B cell (primary cell): ENCODE data around the gene AEN. TPM values are rescaled to one million over a fixed set of nuclear protein-coding genes. Genes with fewer than 3 reads are reported as not detected.

Source experiments
- ATAC-seq: fragments of 200-7000 bp; cut with Tn5 transposase; one replicate; pipeline ENCODE4 v1.10.0; 2021; ENCODE audit warnings: low read depth, mild to moderate bottlenecking, moderate number of reproducible peaks, moderate library complexity
- CTCF ChIA-PET: fragments of 350-600 bp; sonication (Branson Sonifier 250); formaldehyde crosslinking; loops from one replicate; lab custom pipeline; 2021; ENCODE audit warnings: antibody characterized with exemption, inconsistent platforms; lab: Charles Lee
- POLR2A ChIA-PET: fragments of 350-600 bp; sonication (Branson Sonifier 250); formaldehyde crosslinking; loops from one replicate; lab custom pipeline; 2021; ENCODE audit warnings: antibody characterized with exemption; lab: Charles Lee
- DNase-seq: peaks from one replicate; pipeline ENCODE4 v3.0.0; 2013
- H2AFZ ChIP-seq: 2 replicates; pipeline ENCODE4 v1.6.1; 2012; ENCODE audit warnings: mild to moderate bottlenecking, low read depth, low read length; ENCODE audit not compliant: insufficient read depth, poor library complexity, severe bottlenecking
- H3K27ac ChIP-seq, 2 donors: 1 replicate in 1 of 2; 2 replicates in 1 of 2; pipeline ENCODE4 v1.5.1; 2012 to 2013; ENCODE audit warnings: low read length in 2 of 2, mild to moderate bottlenecking in 2 of 2, moderate library complexity in 1 of 2
- H3K27me3 ChIP-seq, 4 experiments: fragments of 200-600 bp in 1 of 4; sonication (generic) in 1 of 4; replicated peaks in 1 of 4; 1 replicate in 2 of 4; 2 replicates in 2 of 4; pipeline versions ENCODE4 v1.6.1 to v1.7.0; 2013 to 2016; ENCODE audit warnings: low read length in 3 of 4, mild to moderate bottlenecking in 2 of 4, mixed read lengths in 1 of 4, moderate library complexity in 1 of 4; ENCODE audit not compliant: insufficient read depth in 4 of 4, control insufficient read depth in 3 of 4; ENCODE audit errors: control extremely low read depth in 1 of 4
- H3K36me3 ChIP-seq, 2 experiments: replicated peaks in 1 of 2; 1 replicate in 1 of 2; 2 replicates in 1 of 2; pipeline versions ENCODE4 v1.6.1 to v1.7.1; 2013; ENCODE audit warnings: low read length in 1 of 2; ENCODE audit not compliant: insufficient read depth in 2 of 2, control insufficient read depth in 1 of 2; ENCODE audit errors: control extremely low read depth in 1 of 2, extremely low read depth in 1 of 2
- H3K4me1 ChIP-seq, 2 donors: fragments of 200-600 bp in 1 of 2; sonication (generic) in 1 of 2; 1 replicate in 1 of 2; 2 replicates in 1 of 2; pipeline versions ENCODE4 v1.5.1 to v1.6.1; 2013 to 2017; ENCODE audit warnings: low read length in 2 of 2; ENCODE audit not compliant: control insufficient read depth in 2 of 2, insufficient read depth in 2 of 2
- H3K4me2 ChIP-seq: replicated peaks from 2 replicates; pipeline ENCODE3; 2012; ENCODE audit warnings: mild to moderate bottlenecking, low read depth, low read length; ENCODE audit not compliant: poor library complexity, severe bottlenecking
- H3K4me3 ChIP-seq, 5 experiments: fragments of 200-600 bp in 1 of 5; sonication (generic) in 1 of 5; 1 replicate in 3 of 5; 2 replicates in 2 of 5; pipeline versions ENCODE4 v1.5.1 to v1.7.0; 2011 to 2016; ENCODE audit warnings: low read length in 4 of 5, mild to moderate bottlenecking in 4 of 5, low read depth in 2 of 5, control low read depth in 1 of 5, moderate library complexity in 1 of 5; ENCODE audit not compliant: insufficient read depth in 1 of 5; ENCODE audit errors: control extremely low read depth in 1 of 5, extremely low read depth in 1 of 5
- H3K79me2 ChIP-seq: fragments of 200-600 bp; sonication (generic); one replicate; pipeline ENCODE4 v1.6.0; 2016; ENCODE audit warnings: low read length; ENCODE audit not compliant: control insufficient read depth, insufficient read depth
- H3K9ac ChIP-seq: fragments of 200-600 bp; sonication (generic); 2 replicates; pipeline ENCODE4 v1.6.1; 2017; ENCODE audit warnings: mild to moderate bottlenecking, low read length, moderate library complexity
- H3K9me3 ChIP-seq, 3 donors: one replicate each; pipeline versions ENCODE4 v1.6.1 to v1.7.1; 2013; ENCODE audit warnings: low read length in 2 of 3; ENCODE audit not compliant: control insufficient read depth in 2 of 3, insufficient read depth in 1 of 3; ENCODE audit errors: control extremely low read depth in 1 of 3
- H4K20me1 ChIP-seq: 2 replicates; pipeline ENCODE4 v1.6.0; 2012; ENCODE audit warnings: mild to moderate bottlenecking, low read length; ENCODE audit not compliant: insufficient read depth, control insufficient read depth, poor library complexity, severe bottlenecking
- H3K27ac Mint-ChIP-seq: one replicate; pipeline ENCODE4 v1.8.0; 2021; ENCODE audit warnings: mixed read lengths
- H3K27me3 Mint-ChIP-seq: one replicate; pipeline ENCODE4 v1.8.0; 2021; ENCODE audit warnings: mixed read lengths
- H3K4me1 Mint-ChIP-seq: one replicate; pipeline ENCODE4 v1.8.0; 2021; ENCODE audit warnings: mixed read lengths
- H3K4me3 Mint-ChIP-seq: one replicate; pipeline ENCODE4 v1.8.0; 2021; ENCODE audit warnings: mixed read lengths
- H3K9me3 Mint-ChIP-seq: one replicate; pipeline ENCODE4 v1.8.0; 2022; ENCODE audit warnings: mixed read lengths; ENCODE audit not compliant: insufficient read depth
- CTCF ChIP-seq: fragments of 200-600 bp; IDR thresholded peaks from one replicate; pipeline ENCODE4 v1.8.0; 2022; ENCODE audit warnings: antibody characterized with exemption, mild to moderate bottlenecking
- EZH2 ChIP-seq: IDR thresholded peaks from 2 replicates; pipeline ENCODE4 v1.6.1; 2012; ENCODE audit warnings: borderline replicate concordance, low read depth, mild to moderate bottlenecking, moderate library complexity, low read length; ENCODE audit not compliant: insufficient read depth, poor library complexity, severe bottlenecking
- WGBS: methylation state at CpG from one replicate; pipeline ENCODE4 v1.1.5; 2013; ENCODE audit warnings: missing lambda C conversion rate; ENCODE audit not compliant: insufficient coverage; 5-methylcytosine and 5-hydroxymethylcytosine counted together
- intact Hi-C: fragments of 100-400 bp; cut with micrococcal nuclease; formaldehyde crosslinking; loops from one replicate; pipeline ENCODE4 v1.10.0; 2022
- polyA plus RNA-seq: library from polyadenylated mRNA; depleted of rRNA; stranded (reverse); fragments of >200 nt; gene quantifications from 2 replicates; pipeline ENCODE4 v1.2.3, GENCODE V29; 2012
- total RNA-seq, 2 donors: library from RNA; stranded (reverse); fragments of 120-200 nt in 1 of 2; gene quantifications; 1 replicate in 1 of 2; 2 replicates in 1 of 2; pipeline versions ENCODE4 v1.2.3 to v1.2.4, GENCODE V29; 2013 to 2022

Gene AEN
- total and polyA plus RNA-seq, 2 donors (not counting 1 experiment from before 2014, with no cell fraction given), result 18.5 to 42.9 TPM

DNA sequence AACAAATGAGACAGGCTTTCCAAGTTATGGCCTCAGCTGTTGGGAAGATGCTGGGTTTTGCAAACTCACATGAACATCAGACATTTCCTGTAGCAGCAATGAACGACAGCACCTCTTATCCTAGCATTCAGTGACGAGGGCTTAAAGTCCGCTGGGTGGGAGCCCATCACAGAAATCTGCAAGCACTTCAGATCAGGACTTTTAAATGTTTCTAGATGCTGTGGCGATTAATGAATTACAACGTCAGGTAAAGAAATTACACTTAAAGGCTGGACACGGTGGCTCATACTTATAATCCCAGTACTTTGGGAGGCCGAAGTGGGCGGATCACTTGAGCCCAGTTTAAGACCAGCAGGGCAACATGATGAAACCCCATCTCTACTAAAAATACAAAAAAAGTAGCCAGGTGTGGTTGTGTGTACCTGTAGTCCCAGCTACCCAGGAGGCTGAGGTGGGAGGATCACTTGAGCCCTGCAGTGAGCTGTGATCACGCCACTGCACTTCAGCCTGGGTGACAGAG is 3.9 kb downstream of the AEN start:
- ATAC-seq, result no peak
- H3K4me3 Mint-ChIP-seq, result no peak overlapping the region
- H3K4me1 Mint-ChIP-seq, result peaks cover 84% of the 10 kb centered on the region
- Histone ChIP-seq H3K4me1 (peaks cover 69 to 88% of the 10 kb centered on the region in 2 donors), H3K79me2 (peaks cover 92% of the 10 kb centered on the region), H3K9me3 (no peaks in the 10 kb centered on the region), H2AFZ (no peak overlapping the region), H3K27ac (peak overlapping the region; percentile 4 to 48), H3K27me3 (no peaks in the 10 kb centered on the region), H3K9ac (no peak overlapping the region), H3K4me3 (no peak overlapping the region), H4K20me1 (peaks cover 6% of the 10 kb centered on the region), H3K36me3 (peaks cover 0 to 38% of the 10 kb centered on the region in 2 experiments), H3K4me2 (peak overlapping the region; percentile 47)
- WGBS, result 94% methylated on average over 3 of the region's 9 CpGs
- H3K27me3 Mint-ChIP-seq, result no peaks in the 10 kb centered on the region
- DNase-seq, result no peak
- intact Hi-C loops, result loop anchor here (1.0 to 10.0 kb wide), 9 partner anchors 13 to 952 kb away; partner anchors contain the start of genes MRPL46, MRPS11 and TICRR
- peak overlapping the region; percentile 90 for H3K27ac Mint-ChIP-seq
- no peak for TF ChIP-seq EZH2
- TF ChIP-seq CTCF, result no peak
- CTCF ChIA-PET, result interaction anchor here (0.6 to 7.0 kb wide), 42 partner anchors 9 to 553 kb away, joined by 3 to 162 read pairs (median 5); partner anchors contain the start of genes ABHD2, HAPLN3, MRPL46 and MRPS11
- H3K9me3 Mint-ChIP-seq, result no peaks in the 10 kb centered on the region
- POLR2A ChIA-PET, result interaction anchor here (0.8 to 1.7 kb wide), 6 partner anchors 8 to 39 kb away, joined by 3 to 9 read pairs (median 4); no protein-coding TSS in a partner anchor
